Skeletal muscle cell (primary cell): ENCODE measurements around the gene MARK1.
A peak's percentile ranks its signal among the peaks of the same experiment; 100 is the strongest.

Experiments used
- DNase-seq: peaks from one replicate; pipeline ENCODE4 v3.0.0-alpha.2; 2010; ENCODE audit warnings: low read depth
- H3K4me3 ChIP-seq: 2 replicates; pipeline ENCODE4 v1.5.1; 2011; ENCODE audit warnings: low read depth, mild to moderate bottlenecking, control low read depth, low read length, moderate library complexity

MARK1 gene

DNA sequence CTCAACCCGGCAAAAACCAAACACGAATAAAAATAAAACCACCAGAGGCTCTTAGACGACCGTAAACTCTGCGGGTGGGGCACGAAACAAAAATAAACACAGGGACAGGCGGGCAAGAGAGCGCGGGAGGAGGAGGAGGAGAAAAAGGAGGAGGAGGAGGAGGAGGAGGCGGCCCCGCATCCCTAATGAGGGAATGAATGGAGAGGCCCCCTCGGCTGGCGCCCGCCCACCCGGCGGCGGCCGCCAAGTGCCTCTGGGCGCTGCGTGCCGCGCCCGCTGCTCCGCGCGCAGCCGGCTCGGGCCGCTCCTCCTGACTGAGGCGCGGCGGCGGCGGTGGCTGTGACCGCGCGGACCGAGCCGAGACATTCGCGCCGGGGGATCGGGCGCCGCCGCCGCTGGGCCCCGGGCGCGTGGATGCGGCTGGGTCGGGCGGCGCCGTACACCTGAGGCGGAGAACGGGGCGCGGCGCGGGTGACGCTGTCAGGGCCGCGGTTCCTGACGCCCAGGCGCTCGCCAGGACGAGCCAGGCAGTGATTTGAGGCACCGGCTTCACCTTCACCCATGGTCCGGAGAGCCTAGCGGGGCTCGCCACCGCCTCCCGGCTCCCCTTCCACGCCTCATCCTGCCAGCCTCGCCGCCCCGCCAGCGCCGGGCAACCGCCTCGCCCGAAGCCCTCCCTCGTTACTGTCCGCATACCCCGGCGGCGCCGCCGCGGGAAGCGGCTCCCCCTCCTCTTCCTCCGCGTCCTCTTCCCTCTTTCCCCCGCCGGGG is at the start of gene MARK1:
TSS of gene MARK1 (plus strand) at position 229 of the 771 bp plus-strand sequence. CDS start 687 bp downstream, outside the sequence.
- no peak for DNase-seq
- H3K4me3 ChIP-seq: peak within 1 kb of the TSS; percentile 69

DNA sequence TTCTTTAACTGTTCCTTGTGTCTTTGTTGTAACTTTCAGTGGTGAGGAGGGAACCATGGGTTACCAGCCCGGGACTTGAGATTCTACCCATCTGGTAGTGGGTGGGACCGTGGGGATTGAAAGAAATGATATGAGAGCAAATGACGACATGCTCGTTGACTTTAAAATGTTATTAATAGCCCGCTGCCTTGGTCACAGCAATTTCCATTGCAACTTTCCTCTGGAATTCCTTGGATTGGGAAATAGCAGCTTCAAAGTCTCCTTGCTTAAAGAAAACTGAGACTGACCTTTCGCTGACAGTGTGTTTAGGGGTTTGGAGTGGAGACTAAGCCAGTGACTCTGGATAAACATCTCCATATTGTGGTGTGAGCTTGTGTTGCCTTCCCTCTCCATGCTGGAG is 44.2 kb upstream of the MARK1 start:
- DNase-seq: no peak

GRCh38 chr1:220484135-220484534 is 43.8 kb upstream of the MARK1 start:
- no peak for DNase-seq

More for the DNA sequence above, 44.2 kb upstream of the MARK1 start:
- H3K4me3 ChIP-seq: no peak overlapping the region

GRCh38 chr1:220485131-220485530 is 42.8 kb upstream of the MARK1 start:
- no peak overlapping the region for H3K4me3 ChIP-seq

More at GRCh38 chr1:220484135-220484534, 43.8 kb upstream of the MARK1 start:
- H3K4me3 ChIP-seq: no peak overlapping the region

DNA sequence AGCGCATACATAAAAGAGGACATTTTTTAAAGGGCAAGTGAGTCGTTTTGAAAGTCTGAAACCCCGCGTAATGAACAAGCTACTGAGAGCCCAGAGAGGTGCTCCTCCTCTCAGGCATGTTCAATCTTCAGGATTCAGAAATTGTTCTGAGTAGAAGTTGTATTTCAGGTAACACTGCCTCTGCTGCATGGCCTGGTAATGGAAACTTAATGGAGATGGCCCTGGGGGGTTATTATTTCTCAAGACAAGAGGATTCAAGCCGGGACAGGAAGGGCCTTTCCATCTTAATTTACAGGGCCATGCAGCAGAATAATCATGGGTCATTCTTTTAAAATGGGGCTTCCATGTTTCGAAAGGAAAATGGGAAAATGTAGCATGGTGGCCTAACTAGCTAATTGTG is 42.1 kb upstream of the MARK1 start:
- DNase-seq: no peak
- no peak overlapping the region for H3K4me3 ChIP-seq

More at GRCh38 chr1:220485131-220485530, 42.8 kb upstream of the MARK1 start:
- DNase-seq: no peak

- DNase-seq: peak; percentile 20
- no peak overlapping the region for H3K4me3 ChIP-seq
These were observed 40.6 kb upstream of the MARK1 start for GRCh38 chr1:220487297-220487820.

- no peak for DNase-seq
- no peak overlapping the region for H3K4me3 ChIP-seq
These were observed 36.0 kb upstream of the MARK1 start for GRCh38 chr1:220491891-220492290.

GRCh38 chr1:220497220-220497947 is 30.6 kb upstream of the MARK1 start:
- no peak overlapping the region for H3K4me3 ChIP-seq
- DNase-seq: no peak

GRCh38 chr1:220498188-220498587 is 29.7 kb upstream of the MARK1 start:
- no peak overlapping the region for H3K4me3 ChIP-seq
- DNase-seq: peak; percentile 41

- no peak for DNase-seq
- no peak overlapping the region for H3K4me3 ChIP-seq
These were observed 27.6 kb upstream of the MARK1 start for GRCh38 chr1:220500372-220500771.

- no peak for DNase-seq
- H3K4me3 ChIP-seq: no peak overlapping the region
These were observed 23.6 kb upstream of the MARK1 start for GRCh38 chr1:220504329-220504728.

- no peak overlapping the region for H3K4me3 ChIP-seq
- DNase-seq: no peak
These were observed 20.9 kb upstream of the MARK1 start for GRCh38 chr1:220507085-220507484.

- H3K4me3 ChIP-seq: no peak overlapping the region
These were observed 16.8 kb upstream of the MARK1 start for GRCh38 chr1:220511179-220511578.

DNA sequence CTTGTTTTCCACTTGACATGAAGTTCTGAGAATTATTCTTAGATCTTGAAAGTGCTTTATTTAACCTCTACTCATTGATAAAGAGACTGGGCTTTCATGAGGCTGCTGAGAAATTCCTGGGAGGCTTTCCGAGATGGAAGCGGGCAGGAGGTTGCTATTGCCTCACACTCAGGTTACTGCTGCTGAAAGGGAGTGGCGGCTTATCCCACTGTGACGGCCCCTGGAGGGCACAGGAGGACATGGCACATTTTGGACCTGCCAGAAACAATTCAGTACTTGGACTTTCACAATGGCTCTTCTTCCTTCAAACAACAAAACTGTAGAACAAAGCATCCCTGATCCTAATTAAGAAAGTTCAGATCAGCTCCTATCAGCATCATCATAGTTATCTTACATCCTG is 16.2 kb upstream of the MARK1 start:
- no peak overlapping the region for H3K4me3 ChIP-seq
- no peak for DNase-seq

More at GRCh38 chr1:220511179-220511578, 16.8 kb upstream of the MARK1 start:
- DNase-seq: no peak

DNA sequence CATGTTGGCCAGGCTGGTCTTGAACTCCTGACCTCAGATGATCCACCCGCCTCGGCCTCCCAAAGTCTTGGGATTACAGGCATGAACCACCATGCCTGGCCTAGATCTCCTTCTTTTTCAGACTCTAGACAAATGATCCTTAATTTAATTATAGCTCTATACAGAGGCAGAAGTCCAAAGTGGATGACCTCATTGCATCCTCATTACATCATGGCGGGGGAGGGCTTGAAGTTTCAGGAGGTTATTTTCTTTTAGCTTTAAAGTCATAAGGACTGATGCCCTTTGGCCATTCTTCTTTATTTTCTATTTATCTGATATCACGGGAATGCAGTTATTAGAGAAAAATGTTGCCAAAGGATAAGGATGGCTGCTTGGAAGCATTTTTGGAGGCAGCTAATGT is 14.1 kb upstream of the MARK1 start:
- no peak for DNase-seq
- H3K4me3 ChIP-seq: no peak overlapping the region

- DNase-seq: no peak
- H3K4me3 ChIP-seq: no peak overlapping the region
These were observed 13.7 kb upstream of the MARK1 start for GRCh38 chr1:220514256-220514655.

DNA sequence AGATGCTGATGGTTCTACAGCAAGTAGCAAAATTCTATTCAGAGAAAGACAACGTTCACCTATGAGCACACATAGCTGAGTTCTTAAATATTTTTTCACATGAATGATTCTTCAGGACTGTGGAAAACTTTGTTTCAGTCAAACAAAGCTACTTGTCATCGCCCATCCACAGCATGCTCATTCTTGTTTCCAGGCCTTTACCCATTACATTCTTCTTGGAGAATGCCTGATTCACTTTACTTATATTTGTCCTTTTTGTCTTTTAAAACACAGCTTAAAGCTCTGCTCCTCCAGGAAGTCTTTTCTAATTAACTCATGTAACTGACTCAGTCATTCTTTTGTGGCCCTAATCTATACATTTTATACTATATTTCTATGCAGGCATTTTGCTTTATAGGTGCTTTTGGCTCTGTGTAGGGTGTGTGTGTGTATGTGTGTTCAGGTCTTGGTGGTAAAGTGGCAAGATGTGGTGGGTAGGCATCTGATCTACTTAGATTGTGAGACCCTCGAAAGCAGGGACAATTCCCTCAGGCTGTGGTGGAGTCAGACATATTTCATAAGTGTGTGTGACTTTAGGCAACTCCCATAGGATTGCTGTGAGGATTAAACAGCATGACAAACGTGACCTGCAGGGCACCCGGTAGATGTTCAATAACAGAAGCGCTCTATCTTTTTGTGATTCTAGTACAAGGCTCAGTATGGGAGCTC is 11.8 kb upstream of the MARK1 start:
- no peak for DNase-seq
- no peak overlapping the region for H3K4me3 ChIP-seq

GRCh38 chr1:220516722-220517042 is 11.3 kb upstream of the MARK1 start:
- H3K4me3 ChIP-seq: no peak overlapping the region
- no peak for DNase-seq

- no peak for DNase-seq
- H3K4me3 ChIP-seq: no peak overlapping the region
These were observed 6.2 kb upstream of the MARK1 start for GRCh38 chr1:220521778-220522177.

GRCh38 chr1:220526294-220526693 is 1.6 kb upstream of the MARK1 start:
- no peak overlapping the region for H3K4me3 ChIP-seq
- DNase-seq: no peak
